AG09319 (cell line): ENCODE data around the gene LGALS4.

ENCODE experiments used
- DNase-seq: peaks from one replicate; pipeline ENCODE4 v3.0.0-alpha.2; 2010; ENCODE audit warnings: low read depth; ENCODE audit errors: extremely low read depth
- TF ChIP-seq, protein P1 (sequence below): IDR thresholded peaks from 2 replicates; pipeline ENCODE4 v1.5.1; 2011; ENCODE audit warnings: low read depth, mild to moderate bottlenecking, inconsistent platforms, low read length, moderate library complexity

The LGALS4 gene

GRCh38 chr19:38841180-38841766 is 28.5 kb upstream of the LGALS4 start:
- TF ChIP-seq, protein P1, sequence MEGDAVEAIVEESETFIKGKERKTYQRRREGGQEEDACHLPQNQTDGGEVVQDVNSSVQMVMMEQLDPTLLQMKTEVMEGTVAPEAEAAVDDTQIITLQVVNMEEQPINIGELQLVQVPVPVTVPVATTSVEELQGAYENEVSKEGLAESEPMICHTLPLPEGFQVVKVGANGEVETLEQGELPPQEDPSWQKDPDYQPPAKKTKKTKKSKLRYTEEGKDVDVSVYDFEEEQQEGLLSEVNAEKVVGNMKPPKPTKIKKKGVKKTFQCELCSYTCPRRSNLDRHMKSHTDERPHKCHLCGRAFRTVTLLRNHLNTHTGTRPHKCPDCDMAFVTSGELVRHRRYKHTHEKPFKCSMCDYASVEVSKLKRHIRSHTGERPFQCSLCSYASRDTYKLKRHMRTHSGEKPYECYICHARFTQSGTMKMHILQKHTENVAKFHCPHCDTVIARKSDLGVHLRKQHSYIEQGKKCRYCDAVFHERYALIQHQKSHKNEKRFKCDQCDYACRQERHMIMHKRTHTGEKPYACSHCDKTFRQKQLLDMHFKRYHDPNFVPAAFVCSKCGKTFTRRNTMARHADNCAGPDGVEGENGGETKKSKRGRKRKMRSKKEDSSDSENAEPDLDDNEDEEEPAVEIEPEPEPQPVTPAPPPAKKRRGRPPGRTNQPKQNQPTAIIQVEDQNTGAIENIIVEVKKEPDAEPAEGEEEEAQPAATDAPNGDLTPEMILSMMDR = no peak
- no peak for DNase-seq

- TF ChIP-seq, protein P1 = no peak
- no peak for DNase-seq
Observed at GRCh38 chr19:38840583-38840968, 27.8 kb upstream of the LGALS4 start.

GRCh38 chr19:38839816-38840582 is 27.3 kb upstream of the LGALS4 start:
- no peak for DNase-seq

GRCh38 chr19:38838986-38839761 is 26.4 kb upstream of the LGALS4 start:
- TF ChIP-seq, protein P1 = no peak
- no peak for DNase-seq

More at GRCh38 chr19:38839816-38840582, 27.3 kb upstream of the LGALS4 start:
- TF ChIP-seq, protein P1 = no peak

GRCh38 chr19:38838208-38838985 is 25.7 kb upstream of the LGALS4 start:
- DNase-seq = no peak
- TF ChIP-seq, protein P1 = no peak

- DNase-seq = no peak
- TF ChIP-seq, protein P1 = no peak
Observed at GRCh38 chr19:38837656-38838121, 24.9 kb upstream of the LGALS4 start.
